Activated T-helper 9 cell treated with anti-CD3 and anti-CD28 coated beads, Interleukin-2, amount 50 U/mL, for 16 hours (primary cell): ENCODE results near the gene MAP2K2.
A peak's percentile ranks its signal among the peaks of the same experiment; 100 is the strongest.

Experiments
- DNase-seq: peaks from one replicate; pipeline ENCODE4 v3.0.0-alpha.2; 2020; ENCODE audit warnings: low read depth

MAP2K2 gene

GRCh38 chr19:4060621-4061177, 63.2 kb downstream of the MAP2K2 start:
- no peak for DNase-seq

DNA sequence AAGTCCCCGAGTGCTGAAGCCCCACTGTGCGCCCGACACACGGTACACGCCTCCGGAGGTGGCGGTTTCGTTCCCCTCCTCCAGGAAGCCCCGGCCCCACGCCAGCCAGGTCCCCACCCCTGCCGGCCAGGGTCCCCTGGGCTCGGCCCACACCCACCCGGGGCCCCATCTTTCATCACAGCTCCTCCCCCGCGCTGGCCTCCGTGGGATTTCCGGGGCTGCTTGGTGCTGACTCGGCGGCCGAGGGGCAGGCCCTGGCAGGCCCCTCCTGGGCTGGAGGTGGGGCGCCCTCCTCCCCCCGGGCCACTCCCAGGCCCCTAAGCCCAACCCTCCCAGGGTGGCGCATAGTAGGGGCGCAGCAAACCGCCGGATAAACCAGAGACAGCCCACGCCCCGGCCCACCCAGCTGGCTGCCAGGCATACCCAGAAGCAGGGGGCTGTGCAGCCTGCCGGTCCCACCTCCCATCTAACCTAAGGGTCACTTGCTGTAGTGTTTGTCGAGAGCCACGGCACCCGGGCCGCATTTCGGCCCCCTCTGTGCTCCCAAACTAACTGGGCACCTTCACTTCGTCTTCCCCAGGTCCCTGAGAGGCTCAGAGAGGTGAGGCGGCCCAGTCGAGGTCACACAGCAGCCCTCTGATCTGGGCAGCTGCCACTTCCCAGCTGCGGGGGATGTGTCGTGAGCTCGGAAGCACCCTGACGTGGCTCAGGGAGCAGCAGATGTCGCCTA, 63.9 kb downstream of the MAP2K2 start:
- peak; percentile 58 for DNase-seq

GRCh38 chr19:4059453-4059871, 64.5 kb downstream of the MAP2K2 start:
- no peak for DNase-seq

- no peak for DNase-seq
These were observed 65.0 kb downstream of the MAP2K2 start for GRCh38 chr19:4058693-4059452.

- peak; percentile 59 for DNase-seq
These were observed 65.8 kb downstream of the MAP2K2 start for GRCh38 chr19:4057931-4058692.

DNA sequence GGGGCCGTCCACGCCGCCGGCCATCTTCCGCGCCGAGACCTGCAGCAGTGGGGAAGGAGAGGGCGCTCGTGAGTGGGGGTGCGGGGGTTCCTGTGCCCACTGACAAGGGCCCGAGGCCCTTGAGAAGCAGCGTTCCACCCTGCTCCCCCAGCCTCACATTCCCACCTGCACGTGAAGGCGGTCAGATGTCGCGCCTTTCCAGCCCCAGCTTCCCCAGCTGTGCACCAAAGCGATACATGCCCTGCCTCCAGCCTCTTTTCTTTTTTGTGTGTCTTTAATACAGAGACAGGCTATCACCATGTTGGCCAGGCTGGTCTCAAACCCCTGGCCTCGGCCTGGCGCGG, 68.7 kb downstream of the MAP2K2 start:
- DNase-seq = no peak

DNA sequence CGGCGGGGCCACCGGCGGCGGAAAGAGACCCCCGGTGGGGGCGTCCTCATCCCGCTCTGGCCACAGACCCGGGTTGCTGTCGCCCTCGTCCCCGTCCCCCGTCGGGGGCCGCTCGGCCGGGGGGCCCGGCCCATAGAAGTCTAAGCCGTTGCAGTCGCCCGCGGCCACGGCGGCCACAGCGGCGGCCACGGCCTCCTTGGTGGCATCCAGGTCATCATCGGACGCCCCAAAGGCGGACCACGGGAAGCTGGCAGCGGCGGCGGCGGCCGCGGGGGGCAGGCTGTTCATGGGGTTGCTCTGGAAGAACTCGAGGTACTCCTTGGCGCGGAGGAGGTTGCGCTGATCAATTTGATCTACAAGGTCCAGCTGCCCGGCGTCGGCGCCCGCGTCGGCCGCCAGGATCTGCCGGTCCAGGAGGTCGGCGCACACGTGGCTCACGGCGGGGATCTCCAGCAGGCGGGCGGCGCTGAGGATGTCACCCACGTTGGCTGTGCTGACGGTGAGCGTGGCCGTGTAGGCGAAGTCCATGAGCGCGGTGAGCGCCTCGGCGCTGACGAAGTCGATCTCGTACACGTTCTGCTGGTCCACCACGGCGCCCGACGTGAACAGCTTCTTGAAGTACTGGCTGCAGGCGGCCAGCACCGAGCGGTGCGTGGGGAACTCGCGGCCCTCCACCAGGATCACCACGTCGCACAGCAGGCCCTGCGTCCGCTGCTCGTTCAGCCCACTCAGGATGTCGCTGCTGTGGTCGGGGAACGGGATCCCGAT, 69.3 kb downstream of the MAP2K2 start:
- DNase-seq = no peak

GRCh38 chr19:4053423-4054324, 70.2 kb downstream of the MAP2K2 start:
- DNase-seq = no peak

DNA sequence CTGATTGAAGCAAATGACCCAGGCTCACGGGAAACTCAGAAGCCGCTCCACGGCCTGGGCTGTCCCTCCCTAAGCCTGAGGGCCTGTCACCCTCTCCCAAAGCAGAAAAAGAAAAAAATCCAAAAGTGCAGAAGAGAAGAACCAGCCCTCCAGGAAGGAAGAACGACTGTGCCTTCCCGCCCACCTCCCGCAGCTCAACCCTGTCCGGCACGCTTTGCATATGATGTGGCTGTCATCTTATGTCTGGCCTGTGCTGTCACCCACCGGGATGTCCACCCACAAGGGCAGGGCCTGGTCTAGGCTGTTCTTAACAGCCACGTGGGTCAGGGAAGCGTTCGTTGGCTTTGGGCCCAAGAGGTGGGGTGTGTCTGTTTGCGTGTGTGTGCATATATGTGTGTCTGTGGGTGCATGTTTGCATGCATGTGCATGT, 70.9 kb downstream of the MAP2K2 start:
- no peak for DNase-seq

- no peak for DNase-seq
These were observed 71.6 kb downstream of the MAP2K2 start for GRCh38 chr19:4052114-4052992.

DNA sequence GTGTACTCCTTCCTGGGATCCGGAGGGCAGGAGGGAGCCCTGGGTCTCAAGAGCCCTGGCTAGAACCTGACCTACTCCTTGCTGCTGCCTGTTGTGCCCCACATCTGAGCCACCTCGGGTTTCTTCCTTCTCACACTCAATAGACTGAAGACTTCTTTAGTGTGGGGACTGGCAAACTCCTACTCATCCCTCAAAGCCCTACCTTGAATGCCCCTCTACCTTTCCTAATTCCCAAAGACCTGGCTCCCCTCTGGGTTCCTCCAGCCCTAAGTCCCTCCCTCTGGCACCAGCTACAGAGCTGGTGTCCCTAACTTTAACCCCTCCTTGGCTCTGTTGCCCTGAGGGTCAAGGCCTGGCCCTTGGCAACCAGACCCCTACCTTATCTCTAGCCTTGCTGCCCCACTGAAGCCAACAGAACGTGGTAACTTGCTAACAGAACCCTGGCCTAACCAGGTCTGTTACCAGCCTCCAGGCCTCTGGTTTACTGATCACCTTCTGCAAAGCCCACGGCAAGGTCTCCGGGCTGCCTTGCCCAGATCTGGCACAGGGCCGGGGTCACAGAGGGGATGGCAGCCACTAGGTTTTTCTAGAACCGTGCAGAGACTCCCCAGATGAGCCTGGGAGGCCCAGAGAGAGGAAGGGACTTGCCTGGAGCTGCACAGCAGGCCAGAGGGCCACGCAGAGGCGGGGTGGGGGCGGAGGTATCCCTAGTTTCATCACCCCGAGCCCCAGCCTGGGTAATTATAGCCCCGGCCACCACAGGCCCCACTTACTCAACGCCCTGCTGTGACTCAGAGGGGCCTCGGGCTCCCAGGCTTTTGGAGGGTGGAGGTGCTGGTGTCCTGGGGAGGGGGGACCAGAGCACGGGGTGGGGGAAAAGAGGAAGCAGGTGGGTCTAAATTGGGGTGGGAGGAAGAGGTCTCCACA, 72.5 kb downstream of the MAP2K2 start:
- no peak for DNase-seq

DNA sequence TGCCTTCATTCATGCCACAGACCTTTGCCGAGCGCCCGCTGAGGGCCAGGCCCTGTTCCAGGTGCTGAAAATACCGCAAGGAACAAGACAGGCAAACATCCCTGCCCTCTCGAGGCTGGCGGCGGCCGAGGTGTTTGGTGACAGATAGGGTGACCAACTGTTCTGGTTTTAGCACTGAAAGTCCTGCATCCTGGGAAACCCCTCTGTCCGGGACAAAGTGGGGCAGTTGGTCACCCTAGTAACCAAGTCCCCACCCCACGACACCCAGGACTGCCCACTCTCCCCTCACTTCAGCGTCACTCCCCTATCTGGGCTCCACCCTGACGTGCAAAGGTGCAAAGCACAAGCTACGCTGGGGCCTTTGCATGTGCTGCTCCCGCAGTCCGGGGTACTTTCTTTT, 74.5 kb downstream of the MAP2K2 start:
- no peak for DNase-seq

- no peak for DNase-seq
These were observed 76.8 kb downstream of the MAP2K2 start for GRCh38 chr19:4046946-4047683.

DNA sequence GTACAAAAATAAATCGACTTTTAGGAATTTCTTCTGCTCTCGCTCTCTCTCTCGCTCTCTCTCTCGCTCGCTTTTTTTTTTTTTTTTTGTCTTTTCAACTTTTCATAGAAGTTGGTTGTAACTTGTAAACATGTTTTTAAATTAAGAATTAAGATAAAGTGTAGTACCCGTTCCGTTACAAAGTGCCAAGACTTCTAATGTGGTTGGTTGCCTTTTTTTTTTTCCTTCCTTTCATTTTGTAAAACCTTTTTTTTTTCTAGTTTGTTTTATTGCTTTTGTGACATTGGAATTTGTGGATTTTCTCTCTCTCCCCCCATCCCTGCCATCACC, 77.6 kb downstream of the MAP2K2 start:
- no peak for DNase-seq

DNA sequence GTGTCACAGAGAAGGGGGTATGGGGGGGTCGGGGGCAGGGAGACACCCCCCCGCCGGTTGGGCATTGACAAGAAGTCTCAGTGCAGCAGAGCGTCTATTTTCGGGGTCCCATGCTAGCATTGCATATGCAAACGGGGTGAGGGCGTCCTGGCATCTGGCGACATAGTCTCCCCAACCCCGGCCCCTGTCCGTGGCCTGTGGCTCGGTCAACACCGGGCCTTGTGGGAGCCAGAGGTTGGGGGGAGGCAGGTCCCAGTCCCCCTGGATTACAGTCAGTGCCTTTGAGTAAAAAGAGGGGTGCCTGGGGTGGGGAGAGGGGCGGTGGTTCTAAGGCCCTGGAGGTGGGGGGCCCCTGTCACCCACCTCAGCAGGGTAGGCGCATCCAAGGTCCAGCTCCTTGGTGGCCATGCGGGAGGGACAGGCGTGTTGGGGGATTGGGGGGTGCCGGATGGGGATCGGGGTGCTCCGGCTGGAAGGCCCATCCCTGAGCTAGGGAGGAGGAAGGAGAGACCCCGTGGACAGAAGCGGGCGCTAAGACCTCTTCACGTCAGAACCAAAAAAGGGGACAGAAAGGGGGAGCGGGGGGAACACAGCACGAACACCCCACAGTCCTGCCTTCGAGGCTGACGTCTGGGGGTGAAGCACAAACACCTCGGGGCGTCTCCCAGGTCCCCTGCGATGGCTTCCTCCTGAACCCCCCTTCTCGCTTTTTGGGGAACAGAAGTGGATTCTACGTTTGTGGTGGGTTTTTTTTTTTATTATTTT, 78.1 kb downstream of the MAP2K2 start:
- no peak for DNase-seq

GRCh38 chr19:4044990-4045465, 78.9 kb downstream of the MAP2K2 start:
- no peak for DNase-seq
